Lower leg skin (tissue), 4 donors: Measurements from ENCODE around the gene SCYL2. TPM values are rescaled to one million over a fixed set of nuclear protein-coding genes. Genes with fewer than 3 reads are reported as not detected.
A peak's percentile ranks its signal among the peaks of the same experiment; 100 is the strongest.

Experiments used
- DNase-seq, 2 donors: peaks; one replicate each; pipeline ENCODE4 v3.0.0-alpha.2; 2019; ENCODE audit warnings: low spot score in 2 of 2
- H3K4me3 ChIP-seq: fragments of 200-600 bp; sonication (generic); 2 replicates; pipeline ENCODE4 v1.5.1; 2017; ENCODE audit warnings: mild to moderate bottlenecking, low read depth; ENCODE audit not compliant: poor library complexity, severe bottlenecking
- POLR2A ChIP-seq, 2 donors: fragments of 450-650 bp; IDR thresholded peaks; one replicate each; pipeline ENCODE4 v1.6.1; 2016 to 2017; ENCODE audit warnings: antibody characterized with exemption in 2 of 2, mild to moderate bottlenecking in 1 of 2, moderate library complexity in 1 of 2
- WGBS, 2 donors: methylation state at CpG; one replicate each; pipeline ENCODE4 v1.1.5; 2018; 5-methylcytosine and 5-hydroxymethylcytosine counted together
- intact Hi-C: fragments of 100-400 bp; cut with DNase I; formaldehyde crosslinking; loops from one replicate; pipeline ENCODE4 v1.15.0; 2023; ENCODE audit warnings: low total_unique reads
- total RNA-seq, 4 donors: library from RNA; depleted of rRNA; stranded (reverse); fragments of >200 nt; gene quantifications; one replicate each; pipeline ENCODE4 v1.1.0, GENCODE V29; 2016
- TF ChIP-seq, protein P1 (sequence below), 3 donors: fragments of 450-650 bp; IDR thresholded peaks; one replicate each; pipeline ENCODE4 v1.5.1; 2016; ENCODE audit warnings: antibody characterized with exemption in 3 of 3, mild to moderate bottlenecking in 3 of 3, moderate library complexity in 2 of 3

SCYL2 gene
- total RNA-seq, 4 donors from 2014 or later: 36.9 to 66.7 (median 39.6) TPM

DNA sequence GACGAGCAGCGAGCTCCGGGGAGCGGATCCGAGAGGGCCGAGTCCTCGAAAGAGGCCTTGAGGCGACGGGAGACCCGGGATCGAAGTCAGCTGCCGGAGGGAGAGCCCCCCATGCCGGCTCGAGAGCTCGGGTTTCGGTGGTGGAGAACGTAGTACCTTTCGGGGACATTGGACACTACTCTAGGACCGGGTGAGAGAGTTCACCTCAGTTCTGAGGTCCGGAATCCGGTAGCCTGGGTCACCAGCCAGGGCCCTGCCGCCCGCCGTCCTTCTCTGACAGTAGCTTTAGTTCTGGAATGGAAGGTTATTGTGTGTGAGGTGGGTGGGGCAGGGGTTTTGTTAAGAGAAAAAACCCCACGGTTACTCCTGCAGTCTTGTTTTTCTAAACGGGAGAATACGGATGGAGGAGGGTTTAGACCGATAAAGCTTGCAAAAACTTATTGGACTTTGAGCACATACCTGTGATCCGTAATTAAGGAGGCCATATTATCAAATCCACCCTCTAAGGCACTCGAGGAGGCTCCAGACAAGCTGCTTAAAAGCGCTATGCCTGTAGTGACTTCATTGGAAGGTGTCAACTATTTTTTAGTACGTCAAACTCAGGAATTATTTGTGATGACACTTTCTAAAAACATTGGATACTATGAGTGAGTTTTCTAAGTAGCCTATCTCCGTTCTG is 765 bp downstream of the SCYL2 start:
- intact Hi-C loops: no loop called here
- peak overlapping the region; percentile 96 for H3K4me3 ChIP-seq
- WGBS, 2 donors: 1 to 3% methylated on average over 31 to 32 of the region's 33 CpGs
- peak in 1 of 2 donors; percentile 19 for DNase-seq
- TF ChIP-seq POLR2A (IDR thresholded peaks at IDR 0.05): no peak
- TF ChIP-seq, protein P1, sequence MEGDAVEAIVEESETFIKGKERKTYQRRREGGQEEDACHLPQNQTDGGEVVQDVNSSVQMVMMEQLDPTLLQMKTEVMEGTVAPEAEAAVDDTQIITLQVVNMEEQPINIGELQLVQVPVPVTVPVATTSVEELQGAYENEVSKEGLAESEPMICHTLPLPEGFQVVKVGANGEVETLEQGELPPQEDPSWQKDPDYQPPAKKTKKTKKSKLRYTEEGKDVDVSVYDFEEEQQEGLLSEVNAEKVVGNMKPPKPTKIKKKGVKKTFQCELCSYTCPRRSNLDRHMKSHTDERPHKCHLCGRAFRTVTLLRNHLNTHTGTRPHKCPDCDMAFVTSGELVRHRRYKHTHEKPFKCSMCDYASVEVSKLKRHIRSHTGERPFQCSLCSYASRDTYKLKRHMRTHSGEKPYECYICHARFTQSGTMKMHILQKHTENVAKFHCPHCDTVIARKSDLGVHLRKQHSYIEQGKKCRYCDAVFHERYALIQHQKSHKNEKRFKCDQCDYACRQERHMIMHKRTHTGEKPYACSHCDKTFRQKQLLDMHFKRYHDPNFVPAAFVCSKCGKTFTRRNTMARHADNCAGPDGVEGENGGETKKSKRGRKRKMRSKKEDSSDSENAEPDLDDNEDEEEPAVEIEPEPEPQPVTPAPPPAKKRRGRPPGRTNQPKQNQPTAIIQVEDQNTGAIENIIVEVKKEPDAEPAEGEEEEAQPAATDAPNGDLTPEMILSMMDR (IDR thresholded peaks at IDR 0.05): no peak

GRCh38 chr12:100268835-100269564 is 2.0 kb downstream of the SCYL2 start:
- intact Hi-C loops: no loop called here
- TF ChIP-seq, protein P1 (IDR thresholded peaks at IDR 0.05): no peak
- no peak for TF ChIP-seq POLR2A (IDR thresholded peaks at IDR 0.05)
- DNase-seq: no peak
- WGBS, 2 donors: 68 to 74% methylated on average over 5 of the region's 5 CpGs
- H3K4me3 ChIP-seq: no peak overlapping the region

DNA sequence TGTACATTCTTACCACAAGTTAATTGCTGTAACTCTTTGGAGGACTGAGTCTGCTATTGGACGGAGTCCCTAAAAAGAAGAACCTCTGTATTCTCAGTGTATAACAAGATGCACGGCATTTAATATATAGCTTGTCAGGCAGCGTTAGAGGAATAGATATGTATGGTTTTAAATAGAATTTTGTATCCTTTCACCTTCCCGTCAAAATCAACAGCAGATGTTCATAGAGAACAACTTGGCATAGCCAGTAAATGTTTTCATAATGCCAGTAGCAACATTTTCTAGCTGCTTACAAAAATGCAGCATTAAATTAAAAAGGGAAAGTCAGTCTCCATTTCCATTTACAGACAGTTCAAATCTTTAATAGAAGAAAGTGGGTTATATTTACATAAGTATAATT is 6.8 kb downstream of the SCYL2 start:
- WGBS, 2 donors: 61 to 69% methylated on average over 4 of the region's 4 CpGs

GRCh38 chr12:100274291-100274690 is 7.3 kb downstream of the SCYL2 start:
- H3K4me3 ChIP-seq: no peak overlapping the region
- WGBS, 2 donors: 76 to 84% methylated on average over 2 of the region's 2 CpGs
- no peak for TF ChIP-seq POLR2A (IDR thresholded peaks at IDR 0.05)
- TF ChIP-seq, protein P1 (IDR thresholded peaks at IDR 0.05): no peak
- intact Hi-C loops: no loop called here
- no peak for DNase-seq

More for the DNA sequence above, 6.8 kb downstream of the SCYL2 start:
- H3K4me3 ChIP-seq: no peak overlapping the region
- intact Hi-C loops: no loop called here
- TF ChIP-seq, protein P1 (IDR thresholded peaks at IDR 0.05): no peak
- TF ChIP-seq POLR2A (IDR thresholded peaks at IDR 0.05): no peak
- no peak for DNase-seq

GRCh38 chr12:100279159-100279558 is 12.2 kb downstream of the SCYL2 start:
- intact Hi-C loops: no loop called here
- WGBS, 2 donors: 95 to 98% methylated on average over 7 of the region's 7 CpGs
- TF ChIP-seq POLR2A (IDR thresholded peaks at IDR 0.05): no peak
- TF ChIP-seq, protein P1 (IDR thresholded peaks at IDR 0.05): no peak
- DNase-seq: no peak
- H3K4me3 ChIP-seq: no peak overlapping the region
